Large intestine (tissue), 3 donors: ENCODE data around the gene CACNA2D2. TPM values are rescaled to one million over a fixed set of nuclear protein-coding genes. Genes with fewer than 3 reads are reported as not detected.
A peak's percentile ranks its signal among the peaks of the same experiment; 100 is the strongest.

Experiments used
- DNase-seq, 2 donors: peaks; one replicate each; pipeline versions ENCODE4 v3.0.0 to v3.0.0-alpha.2; 2013
- H3K27ac ChIP-seq: one replicate; pipeline ENCODE4 v1.5.1; 2013; ENCODE audit warnings: low read length
- H3K27me3 ChIP-seq: 2 replicates; pipeline ENCODE4 v1.6.1; 2013; ENCODE audit warnings: low read length; ENCODE audit not compliant: control insufficient read depth, insufficient read depth
- H3K36me3 ChIP-seq: 2 replicates; pipeline ENCODE4 v1.6.1; 2013; ENCODE audit warnings: low read length; ENCODE audit not compliant: control insufficient read depth, insufficient read depth
- H3K4me1 ChIP-seq: one replicate; pipeline ENCODE4 v1.6.1; 2013; ENCODE audit warnings: low read length; ENCODE audit not compliant: control insufficient read depth, insufficient read depth
- H3K4me3 ChIP-seq: one replicate; pipeline ENCODE4 v1.5.1; 2013; ENCODE audit warnings: low read length
- H3K9me3 ChIP-seq: one replicate; pipeline ENCODE4 v1.6.1; 2013; ENCODE audit warnings: mild to moderate bottlenecking, low read depth, low read length, moderate library complexity; ENCODE audit not compliant: control insufficient read depth
- WGBS: methylation state at CpG from one replicate; pipeline ENCODE4 v1.1.5; 2013; ENCODE audit warnings: low lambda C conversion rate; ENCODE audit not compliant: insufficient coverage; 5-methylcytosine and 5-hydroxymethylcytosine counted together
- polyA plus RNA-seq: library from polyadenylated mRNA; unstranded; fragments of 120-200 nt; gene quantifications from one replicate; pipeline ENCODE4 v1.2.1, GENCODE V29; 2013

The CACNA2D2 gene
- polyA plus RNA-seq, 1 donor, result 7.5 TPM

- Histone ChIP-seq H3K4me1 (peaks cover 4% of the 10 kb centered on the region), H3K4me3 (no peak overlapping the region), H3K9me3 (no peaks in the 10 kb centered on the region), H3K27me3 (no peaks in the 10 kb centered on the region), H3K27ac (no peak overlapping the region), H3K36me3 (no peaks in the 10 kb centered on the region)
- no CpG with 5 or more reads among the region's 10 CpGs for WGBS
- no peak for DNase-seq
Measured at GRCh38 chr3:50396502-50396901, 106.9 kb downstream of the CACNA2D2 start.

GRCh38 chr3:50395070-50395860 is 108.2 kb downstream of the CACNA2D2 start:
- H3K36me3 ChIP-seq, result no peaks in the 10 kb centered on the region
- H3K9me3 ChIP-seq, result no peaks in the 10 kb centered on the region
- H3K4me3 ChIP-seq, result no peak overlapping the region
- no CpG with 5 or more reads among the region's 10 CpGs for WGBS
- H3K4me1 ChIP-seq, result peaks cover 15% of the 10 kb centered on the region
- no peaks in the 10 kb centered on the region for H3K27me3 ChIP-seq
- no peak overlapping the region for H3K27ac ChIP-seq
- peak in 1 of 2 donors; percentile 36 for DNase-seq

GRCh38 chr3:50393061-50393460 is 110.4 kb downstream of the CACNA2D2 start:
- Histone ChIP-seq H3K36me3 (no peaks in the 10 kb centered on the region), H3K4me1 (peaks cover 21% of the 10 kb centered on the region), H3K9me3 (no peaks in the 10 kb centered on the region), H3K4me3 (no peak overlapping the region), H3K27ac (no peak overlapping the region), H3K27me3 (no peaks in the 10 kb centered on the region)
- WGBS, result no CpG with 5 or more reads among the region's 5 CpGs
- DNase-seq, result no peak

GRCh38 chr3:50392101-50392715 is 111.2 kb downstream of the CACNA2D2 start:
- peaks cover 21% of the 10 kb centered on the region for H3K4me1 ChIP-seq
- no CpG with 5 or more reads among the region's 5 CpGs for WGBS
- H3K36me3 ChIP-seq, result no peaks in the 10 kb centered on the region
- H3K27ac ChIP-seq, result no peak overlapping the region
- no peaks in the 10 kb centered on the region for H3K9me3 ChIP-seq
- H3K4me3 ChIP-seq, result no peak overlapping the region
- DNase-seq, result no peak
- H3K27me3 ChIP-seq, result no peaks in the 10 kb centered on the region

GRCh38 chr3:50390508-50391224 is 112.8 kb downstream of the CACNA2D2 start:
- no peaks in the 10 kb centered on the region for H3K36me3 ChIP-seq
- peak overlapping the region; percentile 38 for H3K27ac ChIP-seq
- WGBS, result no CpG with 5 or more reads among the region's 12 CpGs
- H3K4me1 ChIP-seq, result peaks cover 20% of the 10 kb centered on the region
- peak; percentile 91 to 96 for DNase-seq
- no peak overlapping the region for H3K4me3 ChIP-seq
- no peaks in the 10 kb centered on the region for H3K9me3 ChIP-seq
- H3K27me3 ChIP-seq, result no peaks in the 10 kb centered on the region

- Histone ChIP-seq H3K36me3 (no peaks in the 10 kb centered on the region), H3K27me3 (no peaks in the 10 kb centered on the region), H3K27ac (no peak overlapping the region), H3K9me3 (no peaks in the 10 kb centered on the region), H3K4me1 (peaks cover 17% of the 10 kb centered on the region), H3K4me3 (no peak overlapping the region)
- WGBS, result no CpG with 5 or more reads among the region's 6 CpGs
- no peak for DNase-seq
Measured at GRCh38 chr3:50389414-50389767, 114.0 kb downstream of the CACNA2D2 start.

- no peak overlapping the region for H3K27ac ChIP-seq
- WGBS, result no CpG with 5 or more reads among the region's 22 CpGs
- H3K4me3 ChIP-seq, result no peak overlapping the region
- H3K4me1 ChIP-seq, result peaks cover 17% of the 10 kb centered on the region
- no peaks in the 10 kb centered on the region for H3K36me3 ChIP-seq
- no peaks in the 10 kb centered on the region for H3K9me3 ChIP-seq
- H3K27me3 ChIP-seq, result no peaks in the 10 kb centered on the region
- DNase-seq, result no peak
Measured at GRCh38 chr3:50388720-50389413, 114.6 kb downstream of the CACNA2D2 start.

- Histone ChIP-seq H3K4me1 (peaks cover 17% of the 10 kb centered on the region), H3K27me3 (no peaks in the 10 kb centered on the region), H3K4me3 (no peak overlapping the region), H3K36me3 (no peaks in the 10 kb centered on the region), H3K9me3 (no peaks in the 10 kb centered on the region), H3K27ac (no peak overlapping the region)
- WGBS, result no CpG with 5 or more reads among the region's 25 CpGs
- peak in 1 of 2 donors; percentile 21 for DNase-seq
Measured at GRCh38 chr3:50388016-50388719, 115.3 kb downstream of the CACNA2D2 start.

- Histone ChIP-seq H3K4me1 (peaks cover 11% of the 10 kb centered on the region), H3K4me3 (no peak overlapping the region), H3K27me3 (no peaks in the 10 kb centered on the region), H3K36me3 (no peaks in the 10 kb centered on the region), H3K27ac (no peak overlapping the region), H3K9me3 (no peaks in the 10 kb centered on the region)
- WGBS, result 80% methylated on average over 1 of the region's 13 CpGs
- DNase-seq, result no peak
Measured at GRCh38 chr3:50385754-50386153, 117.7 kb downstream of the CACNA2D2 start.

- Histone ChIP-seq H3K4me1 (no peaks in the 10 kb centered on the region), H3K9me3 (no peaks in the 10 kb centered on the region), H3K36me3 (no peaks in the 10 kb centered on the region), H3K4me3 (no peak overlapping the region), H3K27ac (no peak overlapping the region), H3K27me3 (no peaks in the 10 kb centered on the region)
- DNase-seq, result no peak
- no CpG with 5 or more reads among the region's 6 CpGs for WGBS
Measured at GRCh38 chr3:50383750-50384149, 119.7 kb downstream of the CACNA2D2 start.
